Ascending aorta (tissue), 2 donors: ENCODE measurements around the gene SMIM35. TPM values are rescaled to one million over a fixed set of nuclear protein-coding genes. Genes with fewer than 3 reads are reported as not detected.

Experiments
- DNase-seq, 2 donors: peaks; one replicate each; pipeline ENCODE4 v3.0.0-alpha.2; 2019; ENCODE audit warnings: low spot score in 2 of 2
- H3K27ac ChIP-seq, 2 donors: fragments of 200-600 bp; sonication (generic); one replicate each; pipeline ENCODE4 v1.5.1; 2016 to 2017; ENCODE audit warnings: mild to moderate bottlenecking in 1 of 2
- H3K27me3 ChIP-seq: fragments of 200-600 bp; sonication (generic); one replicate; pipeline ENCODE4 v1.5.1; 2017
- H3K36me3 ChIP-seq, 2 donors: fragments of 200-600 bp; sonication (generic); one replicate each; pipeline ENCODE4 v1.5.1; 2016
- H3K4me1 ChIP-seq, 2 donors: fragments of 200-600 bp; sonication (generic); one replicate each; pipeline ENCODE4 v1.5.1; 2016 to 2017; ENCODE audit warnings: mild to moderate bottlenecking in 1 of 2
- H3K4me3 ChIP-seq, 2 donors: fragments of 200-600 bp; sonication (generic); one replicate each; pipeline ENCODE4 v1.5.1; 2016 to 2017; ENCODE audit warnings: mild to moderate bottlenecking in 1 of 2
- H3K9me3 ChIP-seq, 2 donors: fragments of 200-600 bp; sonication (generic); one replicate each; pipeline ENCODE4 v1.5.1; 2016
- CTCF ChIP-seq, 3 experiments: fragments of 200-600 bp in 2 of 3; fragments of 450-650 bp in 1 of 3; sonication (generic) in 2 of 3; IDR thresholded peaks; one replicate each; pipeline ENCODE4 v1.5.1; 2016 to 2019; ENCODE audit warnings: antibody characterized with exemption in 3 of 3, mild to moderate bottlenecking in 1 of 3, moderate library complexity in 1 of 3
- intact Hi-C: fragments of 100-400 bp; cut with DNase I; formaldehyde crosslinking; loops from one replicate; pipeline ENCODE4 v1.15.1; 2023
- total RNA-seq: library from RNA; depleted of rRNA; stranded (reverse); fragments of >200 nt; gene quantifications from one replicate; pipeline ENCODE4 v1.1.0, GENCODE V29; 2016

The SMIM35 gene
- total RNA-seq, 1 donor from 2014 or later = not detected

- H3K36me3 ChIP-seq = no peaks in the 10 kb centered on the region
- intact Hi-C loops = no loop called here
Measured at GRCh38 chr11:117995472-117995871, 91.3 kb downstream of the SMIM35 start.

GRCh38 chr11:117993988-117994745 lies 92.6 kb downstream of the SMIM35 start:
- TF ChIP-seq CTCF (IDR thresholded peaks at IDR 0.05) = no peak
- no peaks in the 10 kb centered on the region for H3K9me3 ChIP-seq
- no peaks in the 10 kb centered on the region for H3K27me3 ChIP-seq
- H3K36me3 ChIP-seq = no peaks in the 10 kb centered on the region
- no peaks in the 10 kb centered on the region for H3K4me1 ChIP-seq
- intact Hi-C loops = no loop called here
- no peak for DNase-seq
- no peak overlapping the region for H3K27ac ChIP-seq
- H3K4me3 ChIP-seq = no peak overlapping the region

More at GRCh38 chr11:117995472-117995871, 91.3 kb downstream of the SMIM35 start:
- Histone ChIP-seq H3K4me3 (no peak overlapping the region), H3K27me3 (no peaks in the 10 kb centered on the region), H3K4me1 (no peaks in the 10 kb centered on the region), H3K9me3 (no peaks in the 10 kb centered on the region), H3K27ac (no peak overlapping the region)
- no peak for DNase-seq
- TF ChIP-seq CTCF (IDR thresholded peaks at IDR 0.05) = no peak

- no peak overlapping the region for H3K27ac ChIP-seq
Measured at GRCh38 chr11:117992620-117993019, 94.1 kb downstream of the SMIM35 start.

GRCh38 chr11:117992136-117992535 lies 94.6 kb downstream of the SMIM35 start:
- no peaks in the 10 kb centered on the region for H3K9me3 ChIP-seq
- H3K36me3 ChIP-seq = no peaks in the 10 kb centered on the region
- H3K4me3 ChIP-seq = no peak overlapping the region
- no peaks in the 10 kb centered on the region for H3K27me3 ChIP-seq
- intact Hi-C loops = no loop called here
- H3K27ac ChIP-seq = no peak overlapping the region
- TF ChIP-seq CTCF (IDR thresholded peaks at IDR 0.05) = no peak
- H3K4me1 ChIP-seq = no peaks in the 10 kb centered on the region
- DNase-seq = no peak

More at GRCh38 chr11:117992620-117993019, 94.1 kb downstream of the SMIM35 start:
- no peak for TF ChIP-seq CTCF (IDR thresholded peaks at IDR 0.05)
- no peaks in the 10 kb centered on the region for H3K36me3 ChIP-seq
- H3K27me3 ChIP-seq = no peaks in the 10 kb centered on the region
- DNase-seq = no peak
- no peaks in the 10 kb centered on the region for H3K4me1 ChIP-seq
- no peaks in the 10 kb centered on the region for H3K9me3 ChIP-seq
- intact Hi-C loops = no loop called here
- no peak overlapping the region for H3K4me3 ChIP-seq

GRCh38 chr11:117989351-117990102 lies 97.2 kb downstream of the SMIM35 start:
- H3K9me3 ChIP-seq = no peaks in the 10 kb centered on the region
- H3K27ac ChIP-seq = peak overlapping the region in 1 of 2 donors; percentile 57
- H3K36me3 ChIP-seq = no peaks in the 10 kb centered on the region
- intact Hi-C loops = no loop called here
- no peaks in the 10 kb centered on the region for H3K4me1 ChIP-seq
- no peak for TF ChIP-seq CTCF (IDR thresholded peaks at IDR 0.05)
- no peaks in the 10 kb centered on the region for H3K27me3 ChIP-seq
- H3K4me3 ChIP-seq = peak overlapping the region in 1 of 2 donors; percentile 67
- peak in 1 of 2 donors; percentile 73 for DNase-seq
